ENCODE results near the gene ERF. TPM values are rescaled to one million over a fixed set of nuclear protein-coding genes. Genes with fewer than 3 reads are reported as not detected.

Gene ERF
- total and polyA plus RNA-seq, 10 of the 15 experiments (the other 5 are each of a cell fraction or from before 2014, with no cell fraction given): 0.02 to 51.8 (median 14.4) TPM

- H3K4me2 ChIP-seq (ENCODE audit: control insufficient read depth, insufficient read depth): peak overlapping the region; percentile 94
- H3K9ac ChIP-seq (ENCODE audit: control insufficient read depth, insufficient read depth, low read length): peak overlapping the region; percentile 99
- RAD21 ChIA-PET (ENCODE audit: unreplicated experiment): interaction anchor here (1.0 kb wide), 1 partner anchor 11 kb away, joined by 3 read pairs; no protein-coding TSS in a partner anchor
- WGBS (ENCODE audit: insufficient coverage, insufficient replicate concordance, low lambda C conversion rate, missing lambda C conversion rate): under 1% methylated on average over 44 of the region's 46 CpGs
- POLR2A ChIA-PET: interaction anchor here (0.6 to 1.2 kb wide), 2 partner anchors 11 to 25 kb away, joined by 3 read pairs; partner anchors contain the start of gene GSK3A
- no TSS peak for BruUV-seq (replicated peaks)
- SMC1A ChIA-PET (ENCODE audit: uncharacterized antibody, unreplicated experiment): interaction anchor here (1.2 kb wide), 1 partner anchor 25 kb away, joined by 3 read pairs; no protein-coding TSS in a partner anchor
- H3K79me2 ChIP-seq (ENCODE audit: control insufficient read depth, insufficient read depth, low read length): peaks cover 27% of the 10 kb centered on the region
- H3K27ac ChIP-seq (ENCODE audit: control insufficient read depth, insufficient read depth): peak overlapping the region; percentile 100
- in situ Hi-C loops (cut with MboI) (no loop called here), intact Hi-C loops (cut with micrococcal nuclease; ENCODE audit: unreplicated experiment) (loop anchor here (1.0 to 2.0 kb wide), 3 partner anchors 13 to 25 kb away; partner anchors contain the start of gene ERF)
- H2AFZ ChIP-seq (ENCODE audit: control insufficient read depth, low read depth, low read length): peak overlapping the region; percentile 100
- no peaks in the 10 kb centered on the region for H3K27me3 ChIP-seq (replicated peaks in 1 of 2; ENCODE audit: control insufficient read depth in 2 of 2, insufficient read depth in 2 of 2, low read length in 1 of 2)
- peaks cover 15% of the 10 kb centered on the region for H3K4me1 ChIP-seq (ENCODE audit: control insufficient read depth, insufficient read depth, low read length)
- no peak for FAIRE-seq
- H3K36me3 ChIP-seq (ENCODE audit: control insufficient read depth in 2 of 2, insufficient read depth in 2 of 2, low read length in 1 of 2): peaks cover 0 to 10% of the 10 kb centered on the region in 2 experiments; a peak in 3 of 4 replicates
- ATAC-seq: peak; percentile 77
- no peaks in the 10 kb centered on the region for H4K20me1 ChIP-seq (ENCODE audit: control insufficient read depth, insufficient read depth)
- CTCF ChIA-PET: interaction anchor here (0.7 to 1.4 kb wide), 2 partner anchors 24 to 154 kb away, joined by 3 read pairs; no protein-coding TSS in a partner anchor
- DNase-seq (ENCODE audit: low read depth, low spot score): peak; percentile 98
- peak overlapping the region; percentile 71; the same call in 1 of the 2 replicates for H3K4me3 ChIP-seq
- H3K9me3 ChIP-seq (replicated peaks; ENCODE audit: control insufficient read depth, insufficient read depth, low read length): no peaks in the 10 kb centered on the region
- TF ChIP-seq TAF1 (IDR thresholded peaks at IDR 0.05; ENCODE audit: borderline replicate concordance, low read depth, low read length): peak; percentile 15; the same call in 1 of the 2 replicates
- TF ChIP-seq NR2C2 (IDR thresholded peaks at IDR 0.05; ENCODE audit: borderline replicate concordance, control insufficient read depth, insufficient read length, low read depth): no peak
- no peak for TF ChIP-seq ELK1 (IDR thresholded peaks at IDR 0.05; ENCODE audit: low read depth, low read length)
- TF ChIP-seq CEBPZ (IDR thresholded peaks at IDR 0.05; ENCODE audit: low read depth, low read length): no peak
- peak; percentile 40; the same call in 1 of the 2 replicates for TF ChIP-seq CBFB (IDR thresholded peaks at IDR 0.05; ENCODE audit: low read depth)
- TF ChIP-seq RFX5 (IDR thresholded peaks at IDR 0.05; ENCODE audit: low read depth, low read length): peak; percentile 88
- TF ChIP-seq IRF5 (IDR thresholded peaks at IDR 0.05; ENCODE audit: borderline replicate concordance): no peak
- TF ChIP-seq IKZF1 (conservative IDR thresholded peaks at IDR 0.05): no peak
- no peak for TF ChIP-seq BMI1 (IDR thresholded peaks at IDR 0.05; ENCODE audit: borderline replicate concordance)
- no peak for TF ChIP-seq TCF3 (IDR thresholded peaks at IDR 0.05; ENCODE audit: borderline replicate concordance, insufficient read depth, low read depth, low read length)
- TF ChIP-seq HDAC6 (IDR thresholded peaks at IDR 0.05; ENCODE audit: unreplicated experiment): no peak
- TF ChIP-seq MLLT1 (IDR thresholded peaks at IDR 0.05): peak; percentile 47; the same call in 1 of the 2 replicates
- TF ChIP-seq GABPA (IDR thresholded peaks at IDR 0.05; ENCODE audit: low read depth): no peak
- TF ChIP-seq IRF4 (IDR thresholded peaks at IDR 0.05; ENCODE audit: low read depth, low read length): no peak
- 0 out of 2 replicates have a peak, but pooled peaks have one; percentile 10 for TF ChIP-seq NR2C1 (IDR thresholded peaks at IDR 0.05)
- TF ChIP-seq CEBPB (IDR thresholded peaks at IDR 0.05; ENCODE audit: borderline replicate concordance in 1 of 2, low read depth in 2 of 2, low read length in 2 of 2): no peak
Observed at GRCh38 chr19:42268142-42268703, 13.3 kb upstream of the ERF start.
